Right kidney (tissue), 1 donor: ENCODE measurements around the gene MSL2.
"Not testable (repeated sequence)": the region's sequence is repeated elsewhere in the genome, so short reads cannot be mapped to it uniquely, and the experiment has no call there.

Source experiments
- DNase-seq: peaks from one replicate; pipeline ENCODE4 v3.0.0-alpha.2; 2016

MSL2 gene

DNA sequence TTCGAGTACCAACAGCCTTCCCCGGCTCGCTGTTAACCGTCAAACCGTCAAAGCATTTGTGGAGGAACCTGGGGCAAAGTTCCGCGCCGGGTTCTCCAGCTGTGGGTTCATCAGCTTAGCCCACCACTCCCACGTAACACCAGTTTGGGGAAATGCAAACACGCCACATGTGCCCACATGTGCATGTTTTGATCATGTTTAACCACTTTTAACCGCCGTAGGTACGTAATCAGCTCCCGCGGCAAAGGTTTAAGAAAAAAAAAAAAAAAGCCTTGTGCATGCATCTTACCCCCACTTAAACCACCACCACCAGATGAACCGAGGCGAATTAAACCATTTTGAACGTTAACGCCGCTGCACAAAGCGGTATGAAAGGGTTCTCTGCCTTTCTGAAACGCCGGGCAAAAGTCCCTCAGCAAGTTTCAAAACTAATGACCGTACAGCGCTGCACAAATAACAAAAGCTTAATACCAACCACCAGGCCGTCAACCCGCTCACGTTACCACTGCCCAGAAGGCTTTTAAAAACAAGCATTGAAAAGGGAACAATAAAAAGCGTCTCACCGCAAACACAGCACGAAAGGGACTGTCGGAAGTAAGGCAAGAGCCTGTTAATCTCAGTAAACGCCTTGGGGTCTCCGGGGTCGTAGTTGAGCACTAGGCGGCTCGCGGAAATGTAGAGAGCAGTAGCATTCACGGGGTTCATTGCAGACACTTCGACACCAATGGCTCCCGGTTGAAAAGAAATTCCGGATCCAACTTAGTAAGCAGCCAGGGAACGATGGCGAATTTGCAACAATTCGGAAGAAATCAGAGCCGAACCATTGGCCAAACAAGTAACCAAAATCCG lies 1.5 kb downstream of the MSL2 start:
- DNase-seq, result no peak

- DNase-seq, result peak; percentile 30
Measured at GRCh38 chr3:136193278-136194054, 2.7 kb downstream of the MSL2 start.

DNA sequence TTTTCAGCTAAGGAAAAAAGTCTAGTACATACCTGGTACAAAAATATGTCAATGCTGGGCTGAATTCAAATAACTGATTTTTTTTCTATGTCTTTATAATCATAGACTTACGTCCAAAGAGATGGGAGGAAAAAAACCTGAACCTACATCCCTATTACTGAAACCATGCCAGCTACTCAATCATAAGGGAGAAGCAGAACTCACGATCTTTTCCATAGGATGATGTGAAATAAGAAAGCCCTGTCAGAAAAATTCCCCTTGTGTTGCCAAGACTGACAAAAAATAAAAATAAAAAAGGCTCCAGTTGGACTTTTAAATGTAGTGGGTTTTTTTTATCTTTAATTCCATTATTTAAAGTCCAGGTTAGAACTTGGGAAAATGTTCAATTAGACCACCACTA lies 3.3 kb downstream of the MSL2 start:
- DNase-seq, result no peak

DNA sequence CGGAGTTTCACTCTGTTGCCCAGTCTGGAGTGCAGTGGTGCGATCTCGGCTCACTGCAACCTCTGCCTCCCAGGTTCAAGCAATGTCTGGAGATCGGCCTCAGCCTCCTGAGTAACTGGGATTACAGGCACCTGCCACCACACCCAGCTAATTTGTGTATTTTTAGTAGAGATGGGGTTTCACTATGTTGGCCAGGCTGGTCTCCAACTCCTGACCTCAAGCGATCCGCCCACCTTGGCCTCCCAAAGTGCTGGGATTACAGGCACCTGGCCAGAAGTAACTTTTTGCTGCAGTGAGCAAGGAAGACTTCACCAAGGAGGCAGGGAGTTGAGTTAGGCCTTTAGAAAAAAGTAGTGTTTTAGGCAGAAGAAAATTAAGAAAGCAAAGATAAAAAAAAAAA lies 3.9 kb downstream of the MSL2 start:
- DNase-seq, result not testable (repeated sequence)

GRCh38 chr3:136189859-136190617 lies 6.1 kb downstream of the MSL2 start:
- no peak for DNase-seq

DNA sequence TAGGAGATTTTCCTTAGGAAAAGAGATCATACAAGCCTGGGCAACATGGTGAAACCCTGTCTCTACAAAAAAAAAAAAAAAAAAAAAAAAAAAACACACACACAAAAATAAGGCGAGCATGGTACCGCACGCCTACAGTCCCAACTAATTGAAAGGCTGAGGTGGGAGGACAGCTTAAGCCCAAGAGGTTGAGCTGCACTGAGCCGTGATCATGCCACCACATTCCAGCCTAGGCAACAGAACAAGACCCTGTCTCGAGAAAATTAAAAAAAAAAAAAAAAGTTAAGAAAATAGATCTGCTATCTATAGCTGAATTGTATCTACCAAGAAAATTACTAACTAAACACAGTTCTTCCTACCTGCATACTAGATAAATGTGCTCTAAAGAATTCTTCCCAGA lies 7.1 kb downstream of the MSL2 start:
- DNase-seq, result no peak

DNA sequence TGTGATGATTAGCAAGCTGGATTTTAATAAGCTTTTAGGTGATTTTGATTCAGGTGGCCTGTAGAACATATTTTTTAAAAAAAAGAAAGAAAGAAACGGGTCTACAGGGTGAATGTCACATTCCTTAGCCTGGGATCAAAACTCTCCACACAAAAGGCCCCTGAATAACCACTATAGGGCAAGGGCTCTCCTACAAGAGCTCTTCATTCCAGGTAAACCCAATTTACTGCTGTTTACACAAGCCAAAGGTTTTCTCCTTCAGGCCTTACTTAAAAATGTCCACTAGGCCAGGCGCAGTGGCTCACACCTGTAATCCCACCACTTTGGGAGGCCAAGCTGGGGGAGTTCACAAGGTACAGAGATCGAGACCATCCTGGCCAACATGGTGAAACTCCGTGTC lies 8.3 kb downstream of the MSL2 start:
- DNase-seq, result no peak

GRCh38 chr3:136186846-136187245 lies 9.3 kb downstream of the MSL2 start:
- DNase-seq, result no peak

DNA sequence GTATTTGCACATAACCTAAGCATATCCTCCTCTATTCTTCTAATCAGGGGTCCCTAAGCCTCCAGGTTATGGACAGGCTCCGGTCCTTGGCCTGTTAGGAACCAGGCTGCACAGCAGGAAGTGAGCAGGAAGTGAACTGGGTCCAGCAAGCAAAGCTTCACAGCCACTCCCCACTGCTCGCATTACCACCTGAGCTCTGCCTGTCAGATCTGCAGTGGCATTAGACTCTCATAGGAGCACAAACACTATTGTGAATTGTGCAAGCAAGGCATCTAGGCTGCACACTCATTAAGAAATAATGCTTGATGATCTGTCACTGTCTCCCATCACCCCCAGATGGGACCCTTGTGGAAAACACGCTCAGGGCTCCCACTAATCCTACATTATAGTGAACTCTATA lies 9.8 kb downstream of the MSL2 start:
- no peak for DNase-seq

DNA sequence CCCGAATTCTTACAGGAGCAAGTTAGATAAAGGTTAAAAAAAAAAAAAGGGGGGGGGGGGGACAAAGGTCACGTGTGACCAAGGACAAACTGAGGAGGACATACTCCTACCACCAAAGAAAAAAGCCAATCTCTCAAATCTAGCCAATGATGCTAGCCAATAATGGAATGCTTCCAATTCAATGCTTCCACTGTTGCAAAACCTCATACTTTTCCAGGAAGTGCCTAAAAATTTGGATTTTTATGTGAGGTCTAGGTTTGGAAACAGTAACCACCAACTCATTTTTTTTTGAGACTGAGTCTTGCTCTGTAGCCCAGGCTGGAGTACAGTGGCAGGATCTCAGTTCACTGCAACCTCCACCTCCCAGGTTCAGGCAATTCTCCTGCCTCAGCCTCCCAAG lies 11.4 kb downstream of the MSL2 start:
- DNase-seq, result no peak

DNA sequence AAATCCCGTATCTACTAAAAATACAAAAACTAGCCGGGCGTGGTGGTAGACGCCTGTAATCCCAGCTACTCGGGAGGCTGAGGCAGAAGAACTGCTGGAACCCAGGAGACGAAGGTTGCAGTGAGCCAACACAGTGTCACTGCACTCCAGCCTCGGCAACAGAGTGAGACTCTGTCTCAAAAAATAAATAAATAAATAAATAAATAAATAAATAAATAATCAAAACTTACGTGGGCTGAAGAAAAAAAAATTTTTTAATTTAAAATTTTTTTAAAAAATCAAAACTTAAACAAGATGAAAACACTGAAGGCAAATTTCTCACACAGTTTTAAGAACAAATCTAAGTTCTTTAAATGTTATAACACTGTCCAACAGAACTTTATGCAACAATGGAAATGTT lies 14.4 kb downstream of the MSL2 start:
- DNase-seq, result no peak

DNA sequence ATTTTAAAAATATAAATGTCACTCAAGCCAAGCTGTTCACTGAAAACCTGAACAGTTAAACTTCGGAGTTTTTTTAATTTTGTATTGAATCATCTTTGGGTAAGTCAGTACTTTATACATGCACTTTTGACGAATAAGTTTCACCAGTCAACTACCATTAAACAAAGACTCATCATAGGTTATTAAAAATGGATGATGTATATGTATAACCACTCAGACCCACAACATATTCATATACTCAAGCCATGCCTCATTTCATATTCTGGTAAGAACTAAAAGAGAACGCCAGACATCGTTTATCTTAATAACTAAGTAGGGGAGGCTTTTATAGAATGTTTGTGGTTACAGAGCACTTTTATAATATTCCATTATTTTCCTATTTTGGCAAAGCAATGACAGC lies 18.3 kb downstream of the MSL2 start:
- DNase-seq, result no peak

- DNase-seq, result no peak
Measured at GRCh38 chr3:136173939-136174490, 22.1 kb downstream of the MSL2 start.

DNA sequence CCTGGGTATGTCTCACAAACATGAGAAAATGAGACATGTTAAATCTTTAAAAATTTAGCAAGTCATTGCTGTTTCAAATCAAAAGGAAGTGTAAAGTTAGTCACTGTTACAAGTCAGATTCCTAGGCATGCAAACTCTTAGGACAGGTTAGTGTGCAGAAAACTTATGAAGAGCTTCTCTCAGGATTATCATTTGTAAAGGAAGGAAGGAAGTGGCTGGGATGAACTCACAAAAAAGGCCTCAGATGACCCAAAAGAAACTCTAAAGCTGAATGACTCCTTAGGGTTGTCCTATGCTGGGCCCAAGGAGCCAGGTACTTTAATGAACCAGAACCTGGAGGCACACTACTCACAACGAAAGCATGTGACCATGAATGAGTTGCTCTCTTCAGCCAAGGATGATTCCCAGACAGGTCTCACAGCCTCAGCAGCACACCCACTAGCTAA lies 25.0 kb downstream of the MSL2 start:
- no peak for DNase-seq

GRCh38 chr3:136168236-136168635 lies 27.9 kb downstream of the MSL2 start:
- not testable (repeated sequence) for DNase-seq

- no peak for DNase-seq
Measured at GRCh38 chr3:136166507-136166906, 29.6 kb downstream of the MSL2 start.

DNA sequence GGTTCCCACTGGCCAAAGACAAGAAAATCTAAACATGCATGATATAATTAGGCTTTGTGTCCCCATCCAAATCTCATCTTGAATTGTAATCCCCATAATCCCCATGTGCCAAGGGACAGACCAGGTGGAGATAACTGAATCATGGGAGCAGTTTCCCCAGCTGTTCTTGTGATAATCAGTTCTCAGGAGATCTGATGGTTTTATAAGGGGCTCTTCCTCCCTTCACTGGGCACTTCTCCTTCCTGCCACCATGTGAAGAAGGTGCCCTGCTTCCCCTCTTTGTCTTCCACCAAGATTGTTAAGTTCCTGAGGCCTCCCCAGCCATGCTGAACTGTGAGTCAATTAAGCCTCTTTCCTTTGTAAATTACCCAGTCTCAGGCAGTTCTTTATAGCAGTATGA lies 32.5 kb downstream of the MSL2 start:
- not testable (repeated sequence) for DNase-seq

GRCh38 chr3:136162322-136162721 lies 33.8 kb downstream of the MSL2 start:
- DNase-seq, result no peak

DNA sequence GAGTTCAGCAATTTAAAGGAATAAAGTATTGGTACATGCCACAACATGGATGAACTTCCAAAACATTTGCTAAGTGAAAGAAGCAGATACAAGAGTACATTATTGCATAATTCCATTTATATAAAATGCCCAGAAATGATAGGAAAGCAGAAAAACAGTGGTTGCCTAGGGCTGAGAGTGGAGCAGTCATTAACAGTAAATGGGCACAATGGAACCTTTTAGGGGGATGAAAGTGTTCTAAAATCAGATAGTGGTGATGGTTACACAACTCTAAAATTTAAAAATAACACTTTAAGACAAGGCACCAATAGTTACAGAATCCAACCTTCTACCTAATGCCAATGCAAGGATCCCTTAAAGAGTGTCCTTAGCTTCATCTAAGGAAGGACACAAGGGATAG lies 34.6 kb downstream of the MSL2 start:
- no peak for DNase-seq

- no peak for DNase-seq
Measured at GRCh38 chr3:136152963-136153362, 43.2 kb downstream of the MSL2 start.

DNA sequence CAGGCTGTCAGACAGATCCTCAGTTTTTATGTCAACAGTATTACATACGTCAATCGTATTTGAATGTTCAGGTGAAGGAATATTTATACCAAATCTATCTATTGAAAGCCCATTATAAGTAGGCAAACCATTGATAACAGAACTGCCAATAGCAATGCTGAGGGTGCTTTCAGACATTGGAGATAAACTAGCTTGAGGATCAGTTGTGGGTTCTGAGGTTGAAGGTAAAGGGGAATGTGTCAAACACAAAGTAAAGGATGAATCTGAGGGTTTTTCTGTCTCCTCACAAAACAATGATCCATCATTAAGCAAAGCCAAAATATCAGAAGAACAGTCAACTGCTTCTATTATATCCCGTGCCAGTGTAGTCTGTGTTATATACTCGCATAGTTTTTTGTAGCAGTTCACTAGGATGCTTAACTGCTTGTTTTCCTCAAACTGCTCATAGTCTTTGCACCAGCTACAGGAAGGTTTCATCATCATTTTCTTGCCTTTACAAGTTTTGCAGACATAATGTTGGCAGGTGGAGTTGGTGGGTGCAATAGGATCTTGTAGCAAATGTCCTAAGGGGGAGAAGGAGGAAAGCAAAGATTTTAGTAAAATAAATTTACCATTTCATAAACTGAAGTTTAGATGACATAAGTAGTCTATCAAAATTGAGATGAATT lies 43.8 kb downstream of the MSL2 start:
- DNase-seq, result no peak

DNA sequence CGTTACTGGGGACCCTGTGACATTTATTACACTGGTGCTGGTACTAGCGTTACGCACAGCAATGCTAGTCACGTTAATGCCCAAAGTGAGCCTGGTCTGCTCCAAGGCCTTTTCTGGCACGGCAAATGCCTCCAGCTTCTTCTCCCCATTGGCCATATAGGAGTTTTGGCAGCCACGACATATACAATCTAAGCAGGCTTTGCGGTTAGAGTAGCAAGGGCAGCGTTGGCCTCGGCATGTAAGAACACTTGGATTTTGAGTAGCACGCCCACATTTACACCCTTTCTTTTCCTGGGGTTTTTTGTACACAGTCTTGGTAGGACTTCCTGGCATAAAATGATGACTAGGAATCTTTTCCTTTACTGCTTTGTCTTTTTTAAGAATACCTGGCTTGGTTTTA lies 44.9 kb downstream of the MSL2 start:
- no peak for DNase-seq
